Measurements from ENCODE around the gene PCNX2. TPM values are rescaled to one million over a fixed set of nuclear protein-coding genes. Genes with fewer than 3 reads are reported as not detected.

PCNX2 gene
- total and polyA plus RNA-seq, 2 experiments from 2014 or later, result 5.0 to 13.7 TPM

DNA sequence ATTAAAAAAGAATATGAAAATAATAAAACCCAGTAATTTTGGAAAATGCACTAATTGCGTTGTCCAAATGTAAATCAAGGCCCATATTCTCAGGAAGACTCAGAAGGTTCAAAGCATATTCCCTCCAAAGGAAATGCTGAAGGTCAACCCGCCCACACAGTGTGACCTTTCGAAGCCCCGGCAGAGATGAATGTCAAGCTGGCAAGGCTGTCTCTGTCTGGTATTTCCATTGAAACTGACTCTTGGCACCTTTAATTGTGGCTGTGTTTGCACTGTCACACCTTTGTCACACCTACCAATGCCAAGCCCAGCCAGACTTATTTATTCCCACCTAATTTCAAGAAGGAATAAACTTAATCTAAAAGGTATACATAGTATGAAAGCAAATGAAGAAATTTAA lies 262.6 kb downstream of the PCNX2 start:
- no peaks in the 10 kb centered on the region for H4K20me1 ChIP-seq (ENCODE audit: insufficient read depth)

DNA sequence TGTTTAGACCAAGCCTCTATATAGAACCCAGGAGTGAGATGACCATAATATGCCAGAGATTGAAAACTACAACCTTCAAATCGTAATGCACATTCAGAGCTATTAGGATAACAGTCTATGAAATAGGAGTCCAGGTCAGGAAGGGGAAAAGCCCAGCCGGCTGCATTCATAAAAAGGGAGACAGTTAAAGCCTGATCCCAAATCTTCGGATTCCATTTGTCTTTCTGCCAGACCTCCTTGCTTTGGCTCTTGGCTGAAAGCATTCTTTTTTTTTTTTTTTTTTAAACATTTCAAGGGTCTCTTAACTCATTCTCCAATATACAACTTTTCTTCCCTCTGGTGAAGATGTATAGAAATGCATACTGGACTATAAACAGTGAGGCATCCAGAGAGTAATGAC lies 264.0 kb downstream of the PCNX2 start:
- Histone ChIP-seq H4K20me1 (ENCODE audit: insufficient read depth) (no peaks in the 10 kb centered on the region), H3K36me3 (ENCODE audit: low read depth) (no peaks in the 10 kb centered on the region), H3K9ac (no peak overlapping the region), H2AFZ (no peak overlapping the region), H3K9me3 (ENCODE audit: low read depth) (no peaks in the 10 kb centered on the region), H3F3A (ENCODE audit: insufficient read depth) (no peaks in the 10 kb centered on the region), H3K27ac (no peak overlapping the region), H3K27me3 (replicated peaks; ENCODE audit: insufficient read depth) (no peaks in the 10 kb centered on the region), H3K79me2 (ENCODE audit: insufficient read depth) (no peaks in the 10 kb centered on the region), H3K4me3 (no peak overlapping the region), H3K9me2 (ENCODE audit: insufficient read depth) (no peaks in the 10 kb centered on the region), H3K4me1 (ENCODE audit: insufficient read depth) (peaks cover 4% of the 10 kb centered on the region; the same call in 1 of the 2 replicates), H3K4me2 (ENCODE audit: unreplicated experiment) (no peak overlapping the region)
- in situ Hi-C loops (cut with MboI), result no loop called here
- 60 to 69% methylated on average over 3 of the region's 3 CpGs for WGBS, 2 experiments (ENCODE audit: low coverage in 1 of 2, low lambda C conversion rate in 2 of 2, missing lambda C conversion rate in 2 of 2)
- DNase-seq, result no peak
- TF ChIP-seq EZH2 (IDR thresholded peaks at IDR 0.05; ENCODE audit: insufficient read depth, poor library complexity, severe bottlenecking) (no peak), EZH2phosphoT487 (IDR thresholded peaks at IDR 0.05; ENCODE audit: insufficient read depth, low read depth) (no peak)

More for the DNA sequence above, 262.6 kb downstream of the PCNX2 start:
- DNase-seq, result no peak
- WGBS, 2 experiments (ENCODE audit: low coverage in 1 of 2, low lambda C conversion rate in 2 of 2, missing lambda C conversion rate in 2 of 2), result 95 to 97% methylated on average over 4 of the region's 4 CpGs
- Histone ChIP-seq H3K9me3 (ENCODE audit: low read depth) (no peaks in the 10 kb centered on the region), H3K36me3 (ENCODE audit: low read depth) (no peaks in the 10 kb centered on the region), H3K27ac (no peak overlapping the region), H3K4me3 (no peak overlapping the region), H3K9me2 (ENCODE audit: insufficient read depth) (no peaks in the 10 kb centered on the region), H3K27me3 (replicated peaks; ENCODE audit: insufficient read depth) (no peaks in the 10 kb centered on the region), H3K4me2 (ENCODE audit: unreplicated experiment) (no peak overlapping the region), H3K4me1 (ENCODE audit: insufficient read depth) (peaks cover 4% of the 10 kb centered on the region; the same call in 1 of the 2 replicates), H3K79me2 (ENCODE audit: insufficient read depth) (no peaks in the 10 kb centered on the region), H3F3A (ENCODE audit: insufficient read depth) (no peaks in the 10 kb centered on the region), H3K9ac (no peak overlapping the region), H2AFZ (no peak overlapping the region)
- in situ Hi-C loops (cut with MboI), result no loop called here
- TF ChIP-seq EZH2 (IDR thresholded peaks at IDR 0.05; ENCODE audit: insufficient read depth, poor library complexity, severe bottlenecking), result no peak
- no peak for TF ChIP-seq EZH2phosphoT487 (IDR thresholded peaks at IDR 0.05; ENCODE audit: insufficient read depth, low read depth)

DNA sequence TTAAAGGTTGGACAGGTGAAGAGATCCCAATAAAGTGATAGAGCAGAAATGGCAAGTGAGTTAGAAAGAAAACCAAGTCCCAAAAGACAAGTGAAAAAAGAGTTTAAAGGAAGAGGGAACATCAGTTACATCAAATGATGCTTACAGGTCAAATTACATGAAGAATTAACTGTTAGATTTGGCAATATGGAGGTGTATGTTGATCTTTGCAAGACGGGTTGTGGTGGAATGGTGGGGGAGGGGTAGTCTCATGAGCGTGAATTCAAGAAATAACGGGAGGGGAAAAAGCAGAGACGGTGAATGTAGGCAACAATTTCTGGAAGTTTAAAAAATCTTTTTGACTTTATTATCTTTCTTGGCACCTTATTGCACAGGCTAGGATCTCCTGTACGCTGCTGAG lies 268.5 kb downstream of the PCNX2 start:
- no peak overlapping the region for H3K4me3 ChIP-seq
- no peaks in the 10 kb centered on the region for H3K4me1 ChIP-seq (ENCODE audit: insufficient read depth)
- TF ChIP-seq EZH2 (IDR thresholded peaks at IDR 0.05; ENCODE audit: insufficient read depth, poor library complexity, severe bottlenecking), result no peak
- no peak for TF ChIP-seq EZH2phosphoT487 (IDR thresholded peaks at IDR 0.05; ENCODE audit: insufficient read depth, low read depth)
- H3K79me2 ChIP-seq (ENCODE audit: insufficient read depth), result no peaks in the 10 kb centered on the region
- no peaks in the 10 kb centered on the region for H4K20me1 ChIP-seq (ENCODE audit: insufficient read depth)
- H3K9me2 ChIP-seq (ENCODE audit: insufficient read depth), result no peaks in the 10 kb centered on the region
- no peaks in the 10 kb centered on the region for H3F3A ChIP-seq (ENCODE audit: insufficient read depth)
- in situ Hi-C loops (cut with MboI), result no loop called here
- no peaks in the 10 kb centered on the region for H3K9me3 ChIP-seq (ENCODE audit: low read depth)
- H3K9ac ChIP-seq, result no peak overlapping the region
- H3K27ac ChIP-seq, result no peak overlapping the region
- no peak overlapping the region for H3K4me2 ChIP-seq (ENCODE audit: unreplicated experiment)
- WGBS, 2 experiments (ENCODE audit: low coverage in 1 of 2, low lambda C conversion rate in 2 of 2, missing lambda C conversion rate in 2 of 2), result 42 to 46% methylated on average over 5 of the region's 5 CpGs
- no peaks in the 10 kb centered on the region for H3K36me3 ChIP-seq (ENCODE audit: low read depth)
- H2AFZ ChIP-seq, result no peak overlapping the region
- H3K27me3 ChIP-seq (replicated peaks; ENCODE audit: insufficient read depth), result no peaks in the 10 kb centered on the region
- no peak for DNase-seq

DNA sequence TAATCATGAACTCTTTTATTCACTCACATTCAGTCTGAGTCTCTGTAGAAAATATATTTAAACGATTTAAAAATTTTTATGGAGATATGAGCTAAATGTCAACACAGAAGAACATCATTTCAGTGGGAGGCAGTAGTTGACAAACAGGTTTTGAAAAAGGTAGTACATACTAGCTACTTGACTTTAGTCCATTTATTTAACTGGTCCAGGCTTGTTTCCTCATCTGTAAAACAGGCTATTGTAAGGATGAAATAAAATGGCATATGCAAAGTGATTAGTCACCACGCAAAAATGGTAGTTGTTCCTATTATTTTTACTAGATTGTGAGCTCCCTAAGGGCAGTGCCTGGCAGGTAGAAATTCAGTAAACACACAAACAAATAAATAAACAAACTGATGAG lies 270.0 kb downstream of the PCNX2 start:
- Histone ChIP-seq H3K27me3 (replicated peaks; ENCODE audit: insufficient read depth) (no peaks in the 10 kb centered on the region), H3K36me3 (ENCODE audit: low read depth) (no peaks in the 10 kb centered on the region), H3K79me2 (ENCODE audit: insufficient read depth) (no peaks in the 10 kb centered on the region), H2AFZ (no peak overlapping the region), H3K9me2 (ENCODE audit: insufficient read depth) (no peaks in the 10 kb centered on the region), H3K4me2 (ENCODE audit: unreplicated experiment) (no peak overlapping the region), H3K4me1 (ENCODE audit: insufficient read depth) (no peaks in the 10 kb centered on the region), H3K4me3 (no peak overlapping the region), H3F3A (ENCODE audit: insufficient read depth) (no peaks in the 10 kb centered on the region), H3K9ac (no peak overlapping the region), H3K27ac (no peak overlapping the region), H3K9me3 (ENCODE audit: low read depth) (no peaks in the 10 kb centered on the region), H4K20me1 (ENCODE audit: insufficient read depth) (no peaks in the 10 kb centered on the region)
- in situ Hi-C loops (cut with MboI), result no loop called here
- TF ChIP-seq EZH2phosphoT487 (IDR thresholded peaks at IDR 0.05; ENCODE audit: insufficient read depth, low read depth) (no peak), EZH2 (IDR thresholded peaks at IDR 0.05; ENCODE audit: insufficient read depth, poor library complexity, severe bottlenecking) (no peak)
- peak; percentile 8 for DNase-seq
- WGBS, 2 experiments (ENCODE audit: low coverage in 1 of 2, low lambda C conversion rate in 2 of 2, missing lambda C conversion rate in 2 of 2), result 95 to 96% methylated on average over 2 of the region's 2 CpGs

DNA sequence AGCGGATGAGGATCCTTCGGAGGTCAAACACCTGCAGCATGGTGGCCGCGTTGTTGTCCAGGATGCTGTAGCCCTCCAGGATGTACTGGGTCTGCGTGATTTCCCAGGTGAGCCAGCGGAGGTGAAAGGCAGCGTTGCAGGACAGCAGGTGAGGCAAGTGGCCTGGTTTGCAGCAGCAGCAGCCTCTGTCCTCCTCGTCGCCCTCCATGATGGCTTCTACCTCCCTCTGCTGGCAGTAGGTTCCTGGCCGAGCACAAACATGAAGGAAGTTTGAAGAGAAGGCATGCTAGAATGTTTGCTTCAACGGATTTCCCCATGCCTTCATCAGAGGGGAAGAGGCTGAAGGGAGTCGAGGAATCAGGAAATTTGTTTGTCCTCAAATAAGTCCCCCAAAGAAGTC lies 270.4 kb downstream of the PCNX2 start:
- H3K4me2 ChIP-seq (ENCODE audit: unreplicated experiment), result no peak overlapping the region
- no peak overlapping the region for H2AFZ ChIP-seq
- in situ Hi-C loops (cut with MboI), result no loop called here
- no peaks in the 10 kb centered on the region for H3K9me3 ChIP-seq (ENCODE audit: low read depth)
- H4K20me1 ChIP-seq (ENCODE audit: insufficient read depth), result no peaks in the 10 kb centered on the region
- H3K79me2 ChIP-seq (ENCODE audit: insufficient read depth), result no peaks in the 10 kb centered on the region
- H3K9ac ChIP-seq, result no peak overlapping the region
- no peak overlapping the region for H3K4me3 ChIP-seq
- TF ChIP-seq EZH2phosphoT487 (IDR thresholded peaks at IDR 0.05; ENCODE audit: insufficient read depth, low read depth) (no peak), EZH2 (IDR thresholded peaks at IDR 0.05; ENCODE audit: insufficient read depth, poor library complexity, severe bottlenecking) (no peak)
- H3K27ac ChIP-seq, result no peak overlapping the region
- H3K36me3 ChIP-seq (ENCODE audit: low read depth), result no peaks in the 10 kb centered on the region
- H3F3A ChIP-seq (ENCODE audit: insufficient read depth), result no peaks in the 10 kb centered on the region
- WGBS, 2 experiments (ENCODE audit: low coverage in 1 of 2, low lambda C conversion rate in 2 of 2, missing lambda C conversion rate in 2 of 2), result 82 to 87% methylated on average over 12 of the region's 12 CpGs
- no peaks in the 10 kb centered on the region for H3K9me2 ChIP-seq (ENCODE audit: insufficient read depth)
- no peaks in the 10 kb centered on the region for H3K4me1 ChIP-seq (ENCODE audit: insufficient read depth)
- no peaks in the 10 kb centered on the region for H3K27me3 ChIP-seq (replicated peaks; ENCODE audit: insufficient read depth)
- DNase-seq, result peak; percentile 23

Measured in GM23248 (cell line).